GM12878 (cell line): ENCODE results near the gene NADSYN1.

Experiments
- BCL11A ChIP-seq: IDR thresholded peaks from 2 replicates; pipeline ENCODE4 v1.6.1; 2011; ENCODE audit warnings: low read depth, low read length
- CEBPB ChIP-seq, 2 experiments: fragments of 150-350 bp in 1 of 2; IDR thresholded peaks; 2 replicates each; pipeline ENCODE4 v1.6.1; 2012 to 2014; ENCODE audit warnings: low read depth in 2 of 2, low read length in 2 of 2, borderline replicate concordance in 1 of 2, inconsistent platforms in 1 of 2
- EP300 ChIP-seq, 2 experiments: fragments of 150-350 bp in 1 of 2; IDR thresholded peaks; 2 replicates each; pipeline ENCODE4 v1.6.1; 2011 to 2012; ENCODE audit warnings: low read depth in 2 of 2, low read length in 2 of 2, borderline replicate concordance in 1 of 2, improper control_type of control experiment in 1 of 2, inconsistent platforms in 1 of 2; ENCODE audit not compliant: control insufficient read depth in 1 of 2
- FOS ChIP-seq: IDR thresholded peaks from 3 replicates; pipeline ENCODE4 v1.6.1; 2011; ENCODE audit warnings: borderline replicate concordance; ENCODE audit not compliant: insufficient read length; ENCODE audit errors: extremely low read depth
- MTA2 ChIP-seq: fragments of 450-650 bp; IDR thresholded peaks from 2 replicates; pipeline ENCODE4 v1.6.1; 2016; ENCODE audit warnings: low read depth, mild to moderate bottlenecking, moderate library complexity
- NR2C2 ChIP-seq: IDR thresholded peaks from 2 replicates; pipeline ENCODE4 v1.6.1; 2011; ENCODE audit warnings: borderline replicate concordance, low read depth; ENCODE audit not compliant: control insufficient read depth, insufficient read length
- PML ChIP-seq: IDR thresholded peaks from 2 replicates; pipeline ENCODE4 v1.6.1; 2012; ENCODE audit warnings: low read length, inconsistent platforms
- POLR2A ChIP-seq: IDR thresholded peaks from 2 replicates; pipeline ENCODE4 v1.6.1; 2011; ENCODE audit warnings: low read depth, mild to moderate bottlenecking, low read length
- RCOR1 ChIP-seq: conservative IDR thresholded peaks from 2 replicates; pipeline ENCODE4 v1.6.1; 2012; ENCODE audit warnings: low read depth, low read length, improper control_type of control experiment
- SMAD1 ChIP-seq: fragments of 450-650 bp; IDR thresholded peaks from 2 replicates; pipeline ENCODE4 v1.6.1; 2018; ENCODE audit warnings: mild to moderate bottlenecking, low read depth; ENCODE audit not compliant: partially characterized antibody
- ZNF274 ChIP-seq: IDR thresholded peaks from one replicate; pipeline ENCODE4 v1.8.0; 2011; ENCODE audit not compliant: insufficient read length, insufficient read depth
- TF ChIP-seq, protein P1 (sequence below), 3 experiments: IDR thresholded peaks in 2 of 3; conservative IDR thresholded peaks in 1 of 3; 2 replicates each; pipeline ENCODE4 v1.5.1; 2011; ENCODE audit warnings: low read depth in 3 of 3, low read length in 3 of 3, mild to moderate bottlenecking in 3 of 3, control low read depth in 2 of 3, moderate library complexity in 2 of 3, inconsistent platforms in 1 of 3, mixed read lengths in 1 of 3; ENCODE audit not compliant: control insufficient read depth in 2 of 3, insufficient read depth in 1 of 3; ENCODE audit errors: extremely low read depth in 1 of 3
- TF ChIP-seq, protein P2 (sequence below): IDR thresholded peaks from 2 replicates; pipeline ENCODE4 v1.6.1; 2011; ENCODE audit warnings: borderline replicate concordance, low read depth, mild to moderate bottlenecking, moderate library complexity, low read length; ENCODE audit not compliant: insufficient read depth, poor library complexity, severe bottlenecking

DNA sequence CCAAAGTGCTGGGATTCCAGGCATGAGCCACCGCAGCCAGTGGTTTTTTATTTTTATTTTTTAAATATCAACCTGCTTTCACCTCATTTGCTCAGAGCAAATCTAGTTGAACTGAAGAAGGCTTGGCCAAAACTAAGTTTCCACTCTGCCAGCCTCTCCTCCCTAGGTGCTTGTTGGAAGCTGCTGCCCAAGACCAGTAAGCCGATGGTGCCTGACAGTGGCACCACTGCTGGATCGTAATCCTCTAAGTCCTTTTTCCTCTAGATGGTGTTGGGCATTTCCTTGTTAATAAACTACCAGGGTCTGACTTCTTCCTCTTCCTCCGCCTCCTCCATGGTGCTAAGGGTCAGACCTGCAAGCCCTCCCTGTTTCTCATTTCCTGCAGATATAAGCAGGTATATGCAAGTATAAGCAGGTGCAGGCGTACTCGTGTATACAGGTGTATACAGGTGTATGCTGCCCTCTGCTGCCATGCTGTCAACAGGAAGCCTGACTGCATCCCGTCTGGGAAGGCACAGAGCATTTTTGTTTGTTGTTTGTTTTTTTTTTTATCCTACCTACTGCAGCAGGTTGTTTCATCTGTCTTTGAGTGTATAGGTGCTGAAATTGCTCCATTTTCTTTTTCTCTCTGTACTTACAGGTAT, 1.6 kb downstream of the NADSYN1 start:
- TF ChIP-seq, protein P1, sequence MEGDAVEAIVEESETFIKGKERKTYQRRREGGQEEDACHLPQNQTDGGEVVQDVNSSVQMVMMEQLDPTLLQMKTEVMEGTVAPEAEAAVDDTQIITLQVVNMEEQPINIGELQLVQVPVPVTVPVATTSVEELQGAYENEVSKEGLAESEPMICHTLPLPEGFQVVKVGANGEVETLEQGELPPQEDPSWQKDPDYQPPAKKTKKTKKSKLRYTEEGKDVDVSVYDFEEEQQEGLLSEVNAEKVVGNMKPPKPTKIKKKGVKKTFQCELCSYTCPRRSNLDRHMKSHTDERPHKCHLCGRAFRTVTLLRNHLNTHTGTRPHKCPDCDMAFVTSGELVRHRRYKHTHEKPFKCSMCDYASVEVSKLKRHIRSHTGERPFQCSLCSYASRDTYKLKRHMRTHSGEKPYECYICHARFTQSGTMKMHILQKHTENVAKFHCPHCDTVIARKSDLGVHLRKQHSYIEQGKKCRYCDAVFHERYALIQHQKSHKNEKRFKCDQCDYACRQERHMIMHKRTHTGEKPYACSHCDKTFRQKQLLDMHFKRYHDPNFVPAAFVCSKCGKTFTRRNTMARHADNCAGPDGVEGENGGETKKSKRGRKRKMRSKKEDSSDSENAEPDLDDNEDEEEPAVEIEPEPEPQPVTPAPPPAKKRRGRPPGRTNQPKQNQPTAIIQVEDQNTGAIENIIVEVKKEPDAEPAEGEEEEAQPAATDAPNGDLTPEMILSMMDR (IDR thresholded peaks at IDR 0.05 in 2 of 3, conservative IDR thresholded peaks at IDR 0.05 in 1 of 3; ENCODE audit: control insufficient read depth in 2 of 3, extremely low read depth in 1 of 3, insufficient read depth in 1 of 3, low read depth in 3 of 3, low read length in 3 of 3) = peak in 2 of 3 experiments; percentile 24 to 35; a peak in 2 of 6 replicates
- TF ChIP-seq MTA2 (no peak), EP300 (IDR thresholded peaks at IDR 0.05; ENCODE audit: borderline replicate concordance in 1 of 2, control insufficient read depth in 1 of 2, low read depth in 2 of 2, low read length in 2 of 2) (no peak), RCOR1 (no peak), NR2C2 (no peak), POLR2A (no peak), CEBPB (IDR thresholded peaks at IDR 0.05; ENCODE audit: borderline replicate concordance in 1 of 2, low read depth in 2 of 2, low read length in 2 of 2) (no peak), BCL11A (no peak), SMAD1 (no peak), ZNF274 (no peak), FOS (no peak), PML (no peak)
- TF ChIP-seq, protein P2, sequence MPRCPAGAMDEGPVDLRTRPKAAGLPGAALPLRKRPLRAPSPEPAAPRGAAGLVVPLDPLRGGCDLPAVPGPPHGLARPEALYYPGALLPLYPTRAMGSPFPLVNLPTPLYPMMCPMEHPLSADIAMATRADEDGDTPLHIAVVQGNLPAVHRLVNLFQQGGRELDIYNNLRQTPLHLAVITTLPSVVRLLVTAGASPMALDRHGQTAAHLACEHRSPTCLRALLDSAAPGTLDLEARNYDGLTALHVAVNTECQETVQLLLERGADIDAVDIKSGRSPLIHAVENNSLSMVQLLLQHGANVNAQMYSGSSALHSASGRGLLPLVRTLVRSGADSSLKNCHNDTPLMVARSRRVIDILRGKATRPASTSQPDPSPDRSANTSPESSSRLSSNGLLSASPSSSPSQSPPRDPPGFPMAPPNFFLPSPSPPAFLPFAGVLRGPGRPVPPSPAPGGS = no peak
